Measurements from ENCODE around the gene DCXR.

DNA sequence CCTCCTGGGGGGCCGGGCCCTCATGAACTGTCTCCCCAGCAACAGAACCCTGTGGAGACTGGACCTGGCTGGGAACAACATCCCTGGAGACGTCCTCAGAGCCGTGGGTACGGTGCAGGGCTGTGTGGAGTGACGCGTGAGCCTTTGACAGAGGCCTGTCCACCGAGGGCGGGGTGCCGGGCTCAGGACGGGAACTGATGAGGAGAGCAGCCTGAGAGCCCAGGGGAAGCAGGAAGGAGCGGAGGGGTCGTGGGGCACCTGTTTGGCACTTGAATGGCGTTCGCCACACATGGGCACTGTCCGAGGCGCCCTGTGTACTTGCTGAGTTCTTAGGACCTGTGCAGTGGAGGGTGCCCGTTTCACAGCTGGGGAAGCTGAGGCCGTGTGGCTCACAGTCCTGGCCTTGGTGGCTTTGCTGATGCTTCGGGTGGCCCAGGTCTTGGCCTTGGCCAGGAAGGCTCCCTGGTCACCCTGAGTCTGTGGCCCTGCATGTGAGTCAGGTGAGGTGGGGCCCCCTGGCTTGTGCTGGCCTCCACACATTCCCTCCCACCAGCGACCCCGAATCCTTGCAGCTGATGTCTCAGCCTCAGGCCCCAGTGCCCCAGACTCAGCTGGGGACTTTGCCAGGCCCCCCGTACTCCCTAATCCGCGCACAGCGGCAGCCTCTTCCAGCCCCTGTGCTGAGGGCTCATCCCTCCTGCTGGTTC lies 11.9 kb downstream of the DCXR start:
- TF ChIP-seq, protein P1, sequence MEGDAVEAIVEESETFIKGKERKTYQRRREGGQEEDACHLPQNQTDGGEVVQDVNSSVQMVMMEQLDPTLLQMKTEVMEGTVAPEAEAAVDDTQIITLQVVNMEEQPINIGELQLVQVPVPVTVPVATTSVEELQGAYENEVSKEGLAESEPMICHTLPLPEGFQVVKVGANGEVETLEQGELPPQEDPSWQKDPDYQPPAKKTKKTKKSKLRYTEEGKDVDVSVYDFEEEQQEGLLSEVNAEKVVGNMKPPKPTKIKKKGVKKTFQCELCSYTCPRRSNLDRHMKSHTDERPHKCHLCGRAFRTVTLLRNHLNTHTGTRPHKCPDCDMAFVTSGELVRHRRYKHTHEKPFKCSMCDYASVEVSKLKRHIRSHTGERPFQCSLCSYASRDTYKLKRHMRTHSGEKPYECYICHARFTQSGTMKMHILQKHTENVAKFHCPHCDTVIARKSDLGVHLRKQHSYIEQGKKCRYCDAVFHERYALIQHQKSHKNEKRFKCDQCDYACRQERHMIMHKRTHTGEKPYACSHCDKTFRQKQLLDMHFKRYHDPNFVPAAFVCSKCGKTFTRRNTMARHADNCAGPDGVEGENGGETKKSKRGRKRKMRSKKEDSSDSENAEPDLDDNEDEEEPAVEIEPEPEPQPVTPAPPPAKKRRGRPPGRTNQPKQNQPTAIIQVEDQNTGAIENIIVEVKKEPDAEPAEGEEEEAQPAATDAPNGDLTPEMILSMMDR (IDR thresholded peaks at IDR 0.05): no peak
- no peak for TF ChIP-seq POLR2A (IDR thresholded peaks at IDR 0.05)

Measured in sigmoid colon (tissue), 3 donors.